Stimulated activated CD8-positive, alpha-beta memory T cell treated with anti-CD3 and anti-CD28 coated beads, Interleukin-7, amount 100 ng/mL, for 1 hour (primary cell): Measurements from ENCODE around the gene STK31.
"Not testable (repeated sequence)": the region's sequence is repeated elsewhere in the genome, so short reads cannot be mapped to it uniquely, and the experiment has no call there.

Source experiments
- DNase-seq, 2 donors: peaks; one replicate each; pipeline ENCODE4 v3.0.0-alpha.2; 2020; ENCODE audit warnings: low read depth in 2 of 2

STK31 gene

GRCh38 chr7:23712368-23713284, 2.6 kb downstream of the STK31 start:
- no peak for DNase-seq

- DNase-seq, result no peak
Measured at GRCh38 chr7:23713285-23714149, 3.5 kb downstream of the STK31 start.

GRCh38 chr7:23714150-23714464, 4.1 kb downstream of the STK31 start:
- DNase-seq, result no peak

GRCh38 chr7:23714579-23714978, 4.6 kb downstream of the STK31 start:
- no peak for DNase-seq

- no peak for DNase-seq
Measured at GRCh38 chr7:23715099-23715498, 5.1 kb downstream of the STK31 start.

- DNase-seq, result no peak
Measured at GRCh38 chr7:23717788-23718187, 7.8 kb downstream of the STK31 start.

- DNase-seq, result no peak
Measured at GRCh38 chr7:23721456-23721855, 11.4 kb downstream of the STK31 start.

GRCh38 chr7:23722587-23723216, 12.7 kb downstream of the STK31 start:
- not testable (repeated sequence) for DNase-seq

- DNase-seq, result not testable (repeated sequence)
Measured at GRCh38 chr7:23724113-23724512, 14.1 kb downstream of the STK31 start.

GRCh38 chr7:23742051-23742450, 32.0 kb downstream of the STK31 start:
- DNase-seq, result no peak

- DNase-seq, result no peak
Measured at GRCh38 chr7:23743226-23743625, 33.2 kb downstream of the STK31 start.

GRCh38 chr7:23746629-23747028, 36.6 kb downstream of the STK31 start:
- DNase-seq, result no peak

GRCh38 chr7:23751852-23752251, 41.8 kb downstream of the STK31 start:
- no peak for DNase-seq

GRCh38 chr7:23758839-23759238, 48.8 kb downstream of the STK31 start:
- not testable (repeated sequence) for DNase-seq

GRCh38 chr7:23759671-23760391, 49.8 kb downstream of the STK31 start:
- no peak for DNase-seq

GRCh38 chr7:23765943-23766342, 55.9 kb downstream of the STK31 start:
- DNase-seq, result no peak

GRCh38 chr7:23767514-23767913, 57.5 kb downstream of the STK31 start:
- no peak for DNase-seq

GRCh38 chr7:23768022-23768421, 58.0 kb downstream of the STK31 start:
- DNase-seq, result no peak

- DNase-seq, result not testable (repeated sequence)
Measured at GRCh38 chr7:23779185-23779800, 69.3 kb downstream of the STK31 start.

GRCh38 chr7:23783115-23783514, 73.1 kb downstream of the STK31 start:
- no peak for DNase-seq

GRCh38 chr7:23787272-23787671, 77.3 kb downstream of the STK31 start:
- no peak for DNase-seq
